K562 (cell line): ENCODE data around the gene MDK. TPM values are rescaled to one million over a fixed set of nuclear protein-coding genes. Genes with fewer than 3 reads are reported as not detected.

Experiments
- ARID1B ChIP-seq: fragments of 450-650 bp; IDR thresholded peaks from 2 replicates; pipeline ENCODE4 v1.6.1; 2016; ENCODE audit warnings: antibody characterized with exemption, mild to moderate bottlenecking, inconsistent platforms
- ASH1L ChIP-seq: fragments of 450-650 bp; IDR thresholded peaks from 2 replicates; pipeline ENCODE4 v1.6.1; 2018; ENCODE audit warnings: borderline replicate concordance, mild to moderate bottlenecking, low read depth; ENCODE audit not compliant: partially characterized antibody
- BRD9 ChIP-seq: fragments of 450-650 bp; IDR thresholded peaks from 2 replicates; pipeline ENCODE4 v1.6.1; 2018; ENCODE audit warnings: low read depth; ENCODE audit not compliant: partially characterized antibody
- CBX1 ChIP-seq: sonication (generic); IDR thresholded peaks from 2 replicates; pipeline ENCODE4 v1.6.1; 2016; ENCODE audit warnings: antibody characterized with exemption, low read depth, mild to moderate bottlenecking
- DACH1 ChIP-seq: fragments of 450-650 bp; IDR thresholded peaks from 2 replicates; pipeline ENCODE4 v1.6.1; 2018; ENCODE audit not compliant: partially characterized antibody
- FIP1L1 ChIP-seq: fragments of 200-400 bp; formaldehyde crosslinking; IDR thresholded peaks from 2 replicates; pipeline ENCODE4 v1.6.1; 2018; ENCODE audit warnings: mild to moderate bottlenecking, low read depth, low read length; ENCODE audit not compliant: poor library complexity, severe bottlenecking
- GABPB1 ChIP-seq: sonication (generic); formaldehyde crosslinking; IDR thresholded peaks from 2 replicates; pipeline ENCODE4 v1.8.0; 2022; ENCODE audit warnings: mild to moderate bottlenecking, missing genetic modification reagents
- HIVEP1 ChIP-seq: fragments of 250-450 bp; sonication (Bioruptor Pico); IDR thresholded peaks from 2 replicates; pipeline ENCODE4 v1.4.0; 2020; ENCODE audit warnings: mild to moderate bottlenecking
- JUNB ChIP-seq: fragments of 450-650 bp; formaldehyde crosslinking; conservative IDR thresholded peaks from 2 replicates; pipeline ENCODE4 v1.4.0; 2020; ENCODE audit warnings: mild to moderate bottlenecking
- NR2C2 ChIP-seq, 2 experiments: fragments of 200-800 bp in 1 of 2; sonication (Bioruptor generic) in 1 of 2; sonication (generic) in 1 of 2; formaldehyde crosslinking in 1 of 2; IDR thresholded peaks; 2 replicates each; pipeline versions ENCODE4 v1.6.1 to v1.8.0; 2016 to 2022; ENCODE audit warnings: mild to moderate bottlenecking in 1 of 2, missing compliant biosample characterization in 1 of 2, missing genetic modification characterization in 1 of 2, missing genetic modification reagents in 1 of 2
- POLR2B ChIP-seq: fragments of 450-650 bp; IDR thresholded peaks from 2 replicates; pipeline ENCODE4 v1.6.1; 2018; ENCODE audit warnings: low read depth; ENCODE audit not compliant: partially characterized antibody
- PYGO2 ChIP-seq: fragments of 450-650 bp; IDR thresholded peaks from 2 replicates; pipeline ENCODE4 v1.6.1; 2016; ENCODE audit warnings: mild to moderate bottlenecking, missing genetic modification characterization, moderate library complexity, missing compliant biosample characterization
- RBM15 ChIP-seq: fragments of 200-400 bp; formaldehyde crosslinking; IDR thresholded peaks from 2 replicates; pipeline ENCODE4 v1.6.1; 2018; ENCODE audit warnings: mild to moderate bottlenecking, low read length, moderate library complexity; ENCODE audit not compliant: insufficient read depth
- RUNX1 ChIP-seq: sonication (generic); IDR thresholded peaks from 2 replicates; pipeline ENCODE4 v1.6.1; 2016; ENCODE audit warnings: antibody characterized with exemption, low read depth
- STAG1 ChIP-seq: sonication (generic); formaldehyde crosslinking; IDR thresholded peaks from 2 replicates; pipeline ENCODE4 v1.5.0; 2020; ENCODE audit warnings: missing genetic modification reagents, borderline replicate concordance
- TARDBP ChIP-seq: fragments of 450-650 bp; IDR thresholded peaks from 2 replicates; pipeline ENCODE4 v1.6.1; 2016
- TCFL5 ChIP-seq: fragments of 250-450 bp; sonication (Bioruptor Pico); conservative IDR thresholded peaks from 2 replicates; pipeline ENCODE4 v1.6.1; 2021; ENCODE audit warnings: mild to moderate bottlenecking, moderate library complexity, matching md5 sums
- ZBTB17 ChIP-seq: fragments of 450-650 bp; formaldehyde crosslinking; IDR thresholded peaks from 2 replicates; pipeline ENCODE4 v1.4.0; 2020; ENCODE audit warnings: mild to moderate bottlenecking
- ZFP30 ChIP-seq: fragments of 250-450 bp; sonication (Bioruptor Pico); IDR thresholded peaks from 2 replicates; pipeline ENCODE4 v1.8.0; 2022; ENCODE audit warnings: moderate library complexity, mild to moderate bottlenecking, inconsistent platforms, borderline replicate concordance
- ZNF324 ChIP-seq: fragments of 250-450 bp; sonication (Bioruptor Pico); IDR thresholded peaks from 2 replicates; pipeline ENCODE4 v1.4.0; 2020; ENCODE audit warnings: mild to moderate bottlenecking
- ZZZ3 ChIP-seq: fragments of 450-650 bp; IDR thresholded peaks from 2 replicates; pipeline ENCODE4 v1.6.1; 2016; ENCODE audit warnings: antibody characterized with exemption, mild to moderate bottlenecking, moderate library complexity
- polyA plus RNA-seq, 8 experiments: library from polyadenylated mRNA; depleted of rRNA in 4 of 8; stranded (reverse) in 5 of 8; unstranded in 3 of 8; fragments of >200 nt; fragmentation: Nextera tagmentation in 2 of 8; fragmentation: Illumina TruSeq in 1 of 8; extraction: Ambion mirVana in 2 of 8; extraction: Trizol in 1 of 8; gene quantifications; 2 replicates each; pipeline versions ENCODE4 v1.2.1 to v1.2.3, GENCODE V29; 2011 to 2014; ENCODE audit warnings: inconsistent platforms in 1 of 8, missing spikeins in 1 of 8
- total RNA-seq, 7 experiments: library from RNA; depleted of rRNA in 6 of 7; stranded (reverse); fragments of >200 nt in 6 of 7; fragmentation: Illumina TruSeq in 2 of 7; extraction: Trizol in 2 of 7; gene quantifications; 2 replicates each; pipeline versions ENCODE4 v1.2.1 to v1.2.3, GENCODE V29; 2011 to 2021; ENCODE audit warnings: low replicate concordance in 1 of 7
- TF ChIP-seq, protein P1 (sequence below): sonication (generic); formaldehyde crosslinking; IDR thresholded peaks from 2 replicates; pipeline ENCODE4 v1.8.0; 2022; ENCODE audit warnings: missing genetic modification reagents, mild to moderate bottlenecking, moderate library complexity, borderline replicate concordance
- TF ChIP-seq, protein P2 (sequence below): fragments of 450-650 bp; conservative IDR thresholded peaks from 2 replicates; pipeline ENCODE4 v1.6.1; 2016; ENCODE audit warnings: missing genetic modification characterization, low read depth, mild to moderate bottlenecking, control low read depth, missing compliant biosample characterization
- TF ChIP-seq, protein P3 (sequence below): fragments of 450-650 bp; IDR thresholded peaks from 2 replicates; pipeline ENCODE4 v1.6.1; 2016; ENCODE audit warnings: missing biosample characterization, missing genetic modification characterization
- TF ChIP-seq, protein P4 (sequence below), 3 experiments: IDR thresholded peaks in 2 of 3; conservative IDR thresholded peaks in 1 of 3; 2 replicates each; pipeline ENCODE4 v1.5.1; 2011 to 2012; ENCODE audit warnings: low read length in 3 of 3, mild to moderate bottlenecking in 3 of 3, control low read depth in 2 of 3, improper control_type of control experiment in 1 of 3, inconsistent platforms in 1 of 3, low read depth in 1 of 3, mixed read lengths in 1 of 3, moderate library complexity in 1 of 3; ENCODE audit not compliant: insufficient read depth in 2 of 3

MDK gene
- total and polyA plus RNA-seq, 9 of the 15 experiments (the other 6 are each of a cell fraction or from before 2014, with no cell fraction given) = 20.7 to 700 (median 350) TPM

DNA sequence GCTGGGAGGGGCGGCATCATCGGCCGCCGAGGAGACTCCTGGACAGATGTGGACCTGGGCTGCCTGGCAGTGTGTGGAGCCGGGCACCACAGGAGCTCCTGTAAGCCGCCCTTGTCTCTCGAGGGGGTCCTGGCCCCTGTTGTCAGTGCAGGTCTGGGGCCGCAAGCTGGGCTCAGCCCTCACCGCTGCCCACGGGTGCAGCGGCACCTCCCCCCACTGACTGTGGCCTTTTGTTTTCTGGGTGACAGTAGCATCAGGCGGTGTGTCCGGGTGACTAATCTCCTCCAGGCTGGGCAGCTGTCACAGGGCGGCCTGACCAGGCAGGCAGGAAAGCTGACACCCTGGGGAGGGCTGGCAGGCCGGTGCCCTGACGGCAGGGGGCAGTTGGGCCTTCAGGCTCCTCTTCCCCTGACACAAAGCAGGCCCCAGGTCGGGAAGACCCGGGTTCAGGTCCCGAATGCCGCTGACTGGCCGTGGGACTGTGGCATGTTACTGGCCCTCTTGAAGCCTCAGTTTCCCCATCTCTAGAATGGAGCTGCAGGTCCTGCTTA is 17.9 kb upstream of the MDK start (continued):
- TF ChIP-seq FIP1L1 (peak; percentile 38), ZFP30 (no peak), ASH1L (no peak), ZZZ3 (no peak), GABPB1 (CRISPR knock-in tag) (no peak), ARID1B (no peak), TCFL5 (CRISPR knock-in tag) (no peak), RBM15 (no peak), RUNX1 (no peak), DACH1 (no peak), POLR2B (no peak), CBX1 (no peak), STAG1 (CRISPR knock-in tag) (no peak), PYGO2 (tag) (no peak), BRD9 (no peak), NR2C2 (CRISPR knock-in tag; IDR thresholded peaks at IDR 0.05) (no peak), NR2C2 (tag; IDR thresholded peaks at IDR 0.05) (no peak), JUNB (CRISPR knock-in tag) (no peak), HIVEP1 (no peak), ZNF324 (no peak), TARDBP (no peak), ZBTB17 (CRISPR knock-in tag) (no peak)
- TF ChIP-seq, protein P1, sequence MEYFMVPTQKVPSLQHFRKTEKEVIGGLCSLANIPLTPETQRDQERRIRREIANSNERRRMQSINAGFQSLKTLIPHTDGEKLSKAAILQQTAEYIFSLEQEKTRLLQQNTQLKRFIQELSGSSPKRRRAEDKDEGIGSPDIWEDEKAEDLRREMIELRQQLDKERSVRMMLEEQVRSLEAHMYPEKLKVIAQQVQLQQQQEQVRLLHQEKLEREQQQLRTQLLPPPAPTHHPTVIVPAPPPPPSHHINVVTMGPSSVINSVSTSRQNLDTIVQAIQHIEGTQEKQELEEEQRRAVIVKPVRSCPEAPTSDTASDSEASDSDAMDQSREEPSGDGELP (CRISPR knock-in tag) = peak; percentile 39; the same call in 1 of the 2 replicates
- TF ChIP-seq, protein P2, sequence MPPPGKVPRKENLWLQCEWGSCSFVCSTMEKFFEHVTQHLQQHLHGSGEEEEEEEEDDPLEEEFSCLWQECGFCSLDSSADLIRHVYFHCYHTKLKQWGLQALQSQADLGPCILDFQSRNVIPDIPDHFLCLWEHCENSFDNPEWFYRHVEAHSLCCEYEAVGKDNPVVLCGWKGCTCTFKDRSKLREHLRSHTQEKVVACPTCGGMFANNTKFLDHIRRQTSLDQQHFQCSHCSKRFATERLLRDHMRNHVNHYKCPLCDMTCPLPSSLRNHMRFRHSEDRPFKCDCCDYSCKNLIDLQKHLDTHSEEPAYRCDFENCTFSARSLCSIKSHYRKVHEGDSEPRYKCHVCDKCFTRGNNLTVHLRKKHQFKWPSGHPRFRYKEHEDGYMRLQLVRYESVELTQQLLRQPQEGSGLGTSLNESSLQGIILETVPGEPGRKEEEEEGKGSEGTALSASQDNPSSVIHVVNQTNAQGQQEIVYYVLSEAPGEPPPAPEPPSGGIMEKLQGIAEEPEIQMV (tag) = no peak
- TF ChIP-seq, protein P3, sequence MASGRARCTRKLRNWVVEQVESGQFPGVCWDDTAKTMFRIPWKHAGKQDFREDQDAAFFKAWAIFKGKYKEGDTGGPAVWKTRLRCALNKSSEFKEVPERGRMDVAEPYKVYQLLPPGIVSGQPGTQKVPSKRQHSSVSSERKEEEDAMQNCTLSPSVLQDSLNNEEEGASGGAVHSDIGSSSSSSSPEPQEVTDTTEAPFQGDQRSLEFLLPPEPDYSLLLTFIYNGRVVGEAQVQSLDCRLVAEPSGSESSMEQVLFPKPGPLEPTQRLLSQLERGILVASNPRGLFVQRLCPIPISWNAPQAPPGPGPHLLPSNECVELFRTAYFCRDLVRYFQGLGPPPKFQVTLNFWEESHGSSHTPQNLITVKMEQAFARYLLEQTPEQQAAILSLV (tag) = no peak
- TF ChIP-seq, protein P4, sequence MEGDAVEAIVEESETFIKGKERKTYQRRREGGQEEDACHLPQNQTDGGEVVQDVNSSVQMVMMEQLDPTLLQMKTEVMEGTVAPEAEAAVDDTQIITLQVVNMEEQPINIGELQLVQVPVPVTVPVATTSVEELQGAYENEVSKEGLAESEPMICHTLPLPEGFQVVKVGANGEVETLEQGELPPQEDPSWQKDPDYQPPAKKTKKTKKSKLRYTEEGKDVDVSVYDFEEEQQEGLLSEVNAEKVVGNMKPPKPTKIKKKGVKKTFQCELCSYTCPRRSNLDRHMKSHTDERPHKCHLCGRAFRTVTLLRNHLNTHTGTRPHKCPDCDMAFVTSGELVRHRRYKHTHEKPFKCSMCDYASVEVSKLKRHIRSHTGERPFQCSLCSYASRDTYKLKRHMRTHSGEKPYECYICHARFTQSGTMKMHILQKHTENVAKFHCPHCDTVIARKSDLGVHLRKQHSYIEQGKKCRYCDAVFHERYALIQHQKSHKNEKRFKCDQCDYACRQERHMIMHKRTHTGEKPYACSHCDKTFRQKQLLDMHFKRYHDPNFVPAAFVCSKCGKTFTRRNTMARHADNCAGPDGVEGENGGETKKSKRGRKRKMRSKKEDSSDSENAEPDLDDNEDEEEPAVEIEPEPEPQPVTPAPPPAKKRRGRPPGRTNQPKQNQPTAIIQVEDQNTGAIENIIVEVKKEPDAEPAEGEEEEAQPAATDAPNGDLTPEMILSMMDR (IDR thresholded peaks at IDR 0.05 in 2 of 3, conservative IDR thresholded peaks at IDR 0.05 in 1 of 3; ENCODE audit: insufficient read depth in 2 of 3, low read depth in 1 of 3, low read length in 3 of 3) = no peak
